HUES48 (cell line): ENCODE results near the gene PELO.

Source experiments
- H3K27ac ChIP-seq: one replicate; pipeline ENCODE4 v1.7.0; 2013; ENCODE audit warnings: low read depth, low read length, inconsistent platforms
- H3K27me3 ChIP-seq: 2 replicates; pipeline ENCODE4 v1.6.1; 2013; ENCODE audit warnings: mild to moderate bottlenecking, low read length; ENCODE audit not compliant: control insufficient read depth, insufficient read depth
- H3K36me3 ChIP-seq: 2 replicates; pipeline ENCODE4 v1.6.1; 2013; ENCODE audit warnings: low read length; ENCODE audit not compliant: control insufficient read depth, insufficient read depth
- H3K4me1 ChIP-seq: 2 replicates; pipeline ENCODE4 v1.6.1; 2013; ENCODE audit warnings: mild to moderate bottlenecking, low read length; ENCODE audit not compliant: control insufficient read depth, insufficient read depth
- H3K4me3 ChIP-seq: 2 replicates; pipeline ENCODE4 v1.5.1; 2013; ENCODE audit warnings: mild to moderate bottlenecking, low read depth, low read length
- H3K9ac ChIP-seq: 2 replicates; pipeline ENCODE4 v1.6.1; 2013; ENCODE audit warnings: mild to moderate bottlenecking, low read depth, low read length, moderate library complexity
- H3K9me3 ChIP-seq: 2 replicates; pipeline ENCODE4 v1.6.1; 2013; ENCODE audit warnings: low read length; ENCODE audit not compliant: control insufficient read depth, insufficient read depth

The PELO gene

DNA sequence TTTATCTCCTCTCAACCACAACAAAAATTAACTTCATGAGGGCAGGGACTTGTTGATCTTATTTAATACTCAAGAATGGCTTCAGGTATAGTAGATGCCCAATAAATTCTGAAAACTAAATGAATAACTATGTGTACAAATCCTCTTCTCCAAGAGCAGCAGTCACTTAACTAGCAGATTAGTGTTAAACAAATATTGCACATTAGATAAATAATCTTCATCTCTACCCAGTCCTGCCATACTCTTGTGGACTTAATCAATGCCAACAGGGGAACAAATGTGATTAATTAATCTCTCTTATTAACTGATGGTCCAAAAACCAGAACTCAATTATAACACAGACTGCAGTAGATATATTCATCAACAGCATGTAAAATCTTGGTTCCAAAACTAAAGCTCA, 15.0 kb upstream of the PELO start:
- no peak overlapping the region for H3K9ac ChIP-seq
- no peaks in the 10 kb centered on the region for H3K9me3 ChIP-seq
- H3K4me3 ChIP-seq: no peak overlapping the region
- H3K4me1 ChIP-seq: peaks cover 11% of the 10 kb centered on the region
- H3K27me3 ChIP-seq: no peaks in the 10 kb centered on the region
- no peak overlapping the region for H3K27ac ChIP-seq
- H3K36me3 ChIP-seq: no peaks in the 10 kb centered on the region

DNA sequence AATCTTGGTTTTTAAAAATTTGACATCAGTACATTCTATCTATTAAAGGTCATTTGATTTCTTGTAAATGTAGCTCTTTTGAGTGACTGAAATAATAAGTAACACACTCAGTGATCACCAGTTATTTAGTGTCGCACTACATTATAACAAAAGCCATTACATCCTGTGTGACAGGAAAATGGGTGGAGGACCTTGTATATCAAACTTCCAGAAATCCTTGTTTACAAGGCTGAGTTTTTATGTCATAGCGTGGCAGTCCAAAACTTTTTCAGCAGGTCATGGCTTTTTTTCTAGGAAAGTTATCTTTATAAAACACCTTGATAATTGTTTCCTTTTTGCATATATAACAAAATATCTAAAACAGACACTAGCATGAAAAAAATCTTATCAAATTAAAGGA, 14.4 kb upstream of the PELO start:
- H3K4me3 ChIP-seq: no peak overlapping the region
- H3K36me3 ChIP-seq: no peaks in the 10 kb centered on the region
- no peak overlapping the region for H3K27ac ChIP-seq
- H3K27me3 ChIP-seq: no peaks in the 10 kb centered on the region
- H3K4me1 ChIP-seq: peaks cover 11% of the 10 kb centered on the region
- H3K9me3 ChIP-seq: no peaks in the 10 kb centered on the region
- H3K9ac ChIP-seq: no peak overlapping the region

DNA sequence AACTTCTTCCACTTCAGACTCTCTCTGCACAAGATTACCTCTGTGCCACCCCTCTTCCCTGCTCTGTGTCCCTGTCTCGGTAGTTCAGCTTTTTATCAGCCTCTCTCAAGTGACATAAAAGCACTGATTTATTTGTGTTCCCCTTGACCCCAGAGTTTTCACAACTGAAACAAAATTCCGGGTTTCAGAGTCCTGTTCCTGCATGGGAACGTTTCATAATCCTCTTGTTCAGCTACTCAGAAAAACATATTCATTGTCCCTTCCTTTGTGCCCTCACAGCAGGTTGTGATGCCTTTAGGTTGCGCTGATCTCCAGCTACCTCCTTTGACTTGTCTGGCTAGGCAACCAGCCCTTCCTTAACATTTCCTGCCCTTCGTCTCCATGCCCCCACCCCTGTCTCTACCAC, 13.7 kb upstream of the PELO start:
- peaks cover 11% of the 10 kb centered on the region for H3K4me1 ChIP-seq
- no peaks in the 10 kb centered on the region for H3K9me3 ChIP-seq
- no peak overlapping the region for H3K9ac ChIP-seq
- H3K36me3 ChIP-seq: no peaks in the 10 kb centered on the region
- H3K27me3 ChIP-seq: no peaks in the 10 kb centered on the region
- no peak overlapping the region for H3K27ac ChIP-seq
- no peak overlapping the region for H3K4me3 ChIP-seq

DNA sequence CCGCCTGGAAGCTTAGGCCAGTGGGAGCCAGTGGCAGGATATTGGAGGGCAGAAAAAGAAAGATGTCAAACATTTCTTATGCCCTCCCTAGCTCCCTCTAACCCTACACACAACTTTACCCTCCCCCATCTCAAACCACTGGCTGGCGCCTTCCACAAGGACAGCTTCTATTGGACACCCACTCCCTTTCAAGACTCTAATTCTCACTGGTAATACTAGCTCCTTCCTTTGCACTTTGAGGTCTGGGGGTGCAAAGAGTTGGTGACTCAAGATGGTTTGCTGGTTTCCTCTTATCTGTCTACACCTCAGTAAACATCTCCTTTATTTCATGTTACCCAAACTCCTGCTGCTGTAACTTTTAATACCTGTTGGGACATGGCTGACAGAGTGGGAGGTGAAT, 11.6 kb upstream of the PELO start:
- H3K27ac ChIP-seq: no peak overlapping the region
- H3K4me3 ChIP-seq: no peak overlapping the region
- H3K9me3 ChIP-seq: no peaks in the 10 kb centered on the region
- no peaks in the 10 kb centered on the region for H3K27me3 ChIP-seq
- H3K4me1 ChIP-seq: peaks cover 8% of the 10 kb centered on the region
- no peaks in the 10 kb centered on the region for H3K36me3 ChIP-seq
- no peak overlapping the region for H3K9ac ChIP-seq

DNA sequence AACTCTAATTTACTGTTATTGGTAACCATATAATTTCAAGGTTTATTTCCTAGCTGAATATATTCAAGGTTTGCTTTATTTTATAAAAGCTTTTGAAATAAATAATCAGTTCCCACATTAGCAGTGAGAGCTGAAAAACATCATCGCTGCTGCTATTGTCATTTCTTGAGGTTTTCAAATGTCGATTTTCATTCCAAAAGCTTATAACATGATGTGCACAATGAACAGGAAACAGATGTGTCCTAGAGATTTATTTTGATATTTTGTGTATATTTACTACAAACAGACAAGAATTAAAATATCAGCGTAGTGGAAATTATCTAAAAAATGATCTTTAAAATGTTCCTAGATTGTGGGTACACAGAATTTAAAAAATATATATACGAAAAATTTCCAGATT, 10.5 kb upstream of the PELO start:
- H3K36me3 ChIP-seq: no peaks in the 10 kb centered on the region
- H3K27ac ChIP-seq: no peak overlapping the region
- no peaks in the 10 kb centered on the region for H3K27me3 ChIP-seq
- no peak overlapping the region for H3K4me3 ChIP-seq
- H3K4me1 ChIP-seq: peaks cover 8% of the 10 kb centered on the region
- no peak overlapping the region for H3K9ac ChIP-seq
- no peaks in the 10 kb centered on the region for H3K9me3 ChIP-seq

DNA sequence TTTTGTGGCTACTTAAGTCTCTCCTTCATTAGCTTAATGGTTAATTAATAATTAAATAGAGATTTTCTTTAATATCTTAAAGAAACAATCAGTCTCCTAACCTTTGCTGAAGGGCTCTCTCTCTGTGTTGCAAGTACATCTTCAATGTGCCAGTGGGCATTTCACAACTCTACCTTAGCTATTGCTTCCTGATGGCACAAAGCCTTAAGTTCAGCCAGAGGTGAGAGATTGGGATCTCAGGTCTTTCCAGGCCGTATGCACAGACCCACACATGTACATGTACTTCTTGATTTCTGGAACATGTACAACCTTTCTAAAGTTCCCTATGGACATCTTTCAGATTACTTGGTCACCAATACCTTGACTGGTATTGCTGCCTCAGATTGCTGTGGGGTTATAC, 8.9 kb upstream of the PELO start:
- Histone ChIP-seq H3K9me3 (no peaks in the 10 kb centered on the region), H3K4me3 (no peak overlapping the region), H3K4me1 (peaks cover 7% of the 10 kb centered on the region), H3K27me3 (no peaks in the 10 kb centered on the region), H3K27ac (no peak overlapping the region), H3K36me3 (no peaks in the 10 kb centered on the region), H3K9ac (no peak overlapping the region)

DNA sequence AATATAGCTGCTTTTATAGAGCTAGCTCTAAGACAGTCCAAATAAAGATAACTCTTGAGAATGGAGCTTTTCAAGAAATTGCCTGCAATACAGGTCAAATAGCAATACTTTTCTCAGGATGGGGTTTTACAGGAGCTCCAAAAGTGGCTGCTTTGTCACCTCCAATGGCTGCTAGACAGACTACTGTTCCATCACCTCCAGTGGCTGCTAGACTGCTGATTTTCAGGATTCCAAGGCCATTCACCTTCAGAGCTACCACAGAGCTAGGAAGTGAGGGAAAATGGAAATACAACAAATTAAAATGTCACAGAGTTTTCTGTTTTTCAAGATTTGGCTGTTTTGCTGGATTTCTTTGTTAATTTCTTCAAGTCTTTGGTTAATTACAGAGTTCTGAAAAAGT, 8.5 kb upstream of the PELO start:
- H3K4me3 ChIP-seq: no peak overlapping the region
- H3K9ac ChIP-seq: no peak overlapping the region

DNA sequence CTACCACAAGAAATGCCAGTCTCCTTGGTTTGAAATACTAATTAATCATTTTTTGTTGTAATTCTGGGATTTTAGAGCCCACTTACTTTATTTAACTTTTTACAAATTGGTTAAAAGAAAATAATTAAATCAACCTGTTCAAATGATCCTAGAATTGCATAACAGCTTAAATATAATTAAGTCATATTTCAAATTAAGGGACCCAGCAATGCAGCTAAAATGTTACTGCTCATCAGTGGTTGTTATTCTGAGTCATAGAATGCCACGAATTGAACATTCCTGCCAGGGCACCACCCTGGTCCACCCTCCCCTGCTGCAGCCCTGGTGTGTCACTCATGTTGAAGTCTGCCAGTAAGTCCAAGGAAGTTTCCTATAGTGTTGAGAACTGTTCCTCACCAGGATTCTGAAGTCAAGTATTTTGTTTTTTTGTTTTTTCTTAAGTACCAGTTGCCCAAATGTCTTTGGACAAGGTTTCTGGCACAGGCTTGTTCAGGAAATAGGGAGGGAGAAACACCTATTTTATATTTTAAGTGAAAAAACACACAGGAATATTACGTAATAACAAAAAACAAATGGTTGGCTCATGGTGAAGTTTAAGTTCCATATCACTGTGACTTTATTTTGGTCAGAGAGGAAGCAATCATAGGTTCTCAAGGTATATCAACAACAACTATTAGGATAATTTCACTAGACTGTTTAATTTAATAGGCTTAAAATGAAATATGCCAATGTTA, 4.3 kb upstream of the PELO start:
- H3K9me3 ChIP-seq: no peaks in the 10 kb centered on the region
- no peaks in the 10 kb centered on the region for H3K27me3 ChIP-seq
- no peaks in the 10 kb centered on the region for H3K36me3 ChIP-seq
- H3K9ac ChIP-seq: no peak overlapping the region
- H3K4me3 ChIP-seq: no peak overlapping the region
- no peaks in the 10 kb centered on the region for H3K4me1 ChIP-seq
- no peak overlapping the region for H3K27ac ChIP-seq

More for the DNA sequence above, 8.5 kb upstream of the PELO start:
- Histone ChIP-seq H3K27me3 (no peaks in the 10 kb centered on the region), H3K27ac (no peak overlapping the region), H3K4me1 (peaks cover 3% of the 10 kb centered on the region), H3K36me3 (no peaks in the 10 kb centered on the region), H3K9me3 (no peaks in the 10 kb centered on the region)

- Histone ChIP-seq H3K4me3 (no peak overlapping the region), H3K27me3 (0 out of 2 replicates have a peak, but pooled peaks cover under 1% of the 10 kb centered on the region), H3K36me3 (no peaks in the 10 kb centered on the region), H3K27ac (no peak overlapping the region), H3K9me3 (no peaks in the 10 kb centered on the region), H3K4me1 (peaks cover 5% of the 10 kb centered on the region; the same call in 1 of the 2 replicates), H3K9ac (no peak overlapping the region)
Observed at GRCh38 chr5:52784737-52785136, 3.0 kb upstream of the PELO start.

DNA sequence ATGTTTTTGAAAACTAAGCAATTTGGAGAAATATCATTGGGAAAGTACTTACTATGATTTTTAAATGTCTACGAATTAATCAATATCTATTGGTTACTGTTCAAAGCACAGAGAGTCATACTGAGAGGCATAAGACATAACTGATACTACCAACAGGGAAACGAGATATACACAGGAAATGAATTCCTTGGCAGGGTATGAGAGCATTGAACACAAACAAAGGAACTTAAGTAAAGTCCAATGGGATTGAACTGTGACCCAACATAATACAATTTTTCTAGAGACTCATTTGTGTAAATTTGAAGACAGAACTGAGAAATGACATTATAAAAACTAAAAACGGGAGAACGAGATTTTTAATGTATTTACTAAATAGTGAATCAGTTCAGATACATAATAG, 1.3 kb upstream of the PELO start:
- peaks cover 5% of the 10 kb centered on the region; the same call in 1 of the 2 replicates for H3K4me1 ChIP-seq
- no peaks in the 10 kb centered on the region for H3K36me3 ChIP-seq
- H3K4me3 ChIP-seq: no peak overlapping the region
- no peaks in the 10 kb centered on the region for H3K9me3 ChIP-seq
- H3K9ac ChIP-seq: no peak overlapping the region
- H3K27ac ChIP-seq: no peak overlapping the region
- H3K27me3 ChIP-seq: 0 out of 2 replicates have a peak, but pooled peaks cover 3% of the 10 kb centered on the region

DNA sequence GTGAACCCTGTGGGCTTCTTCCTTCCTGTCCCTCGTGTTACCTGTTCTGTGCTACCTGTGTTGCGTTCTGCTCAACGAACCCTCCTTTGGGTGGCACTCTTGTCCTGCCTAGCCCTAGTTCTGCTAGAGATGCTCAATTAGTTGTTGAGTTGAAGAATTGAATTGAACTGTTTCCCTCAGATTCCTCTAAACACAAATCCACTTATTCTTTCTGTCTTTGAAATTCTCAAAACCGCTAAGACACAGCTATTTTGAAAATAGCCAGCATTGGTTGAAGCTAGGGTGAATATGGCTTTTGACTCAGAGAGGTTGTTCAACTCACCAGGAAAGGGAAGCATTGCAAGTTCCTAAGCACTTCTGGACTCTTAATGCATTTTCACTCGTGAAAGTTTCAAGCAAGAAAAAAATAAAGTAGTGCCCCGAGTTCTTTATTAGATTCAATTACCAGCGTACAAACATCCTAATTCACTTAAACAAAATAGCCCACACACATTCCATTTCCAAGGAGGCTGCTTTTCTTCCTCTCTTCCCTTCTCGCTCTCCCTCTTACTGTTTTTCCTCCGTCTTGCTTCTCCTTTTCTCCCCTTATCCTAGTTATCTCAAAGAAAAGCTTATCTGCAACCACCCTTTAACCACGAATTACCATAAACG, 642 bp upstream of the PELO start:
- H3K4me3 ChIP-seq: peak overlapping the region; percentile 86
- no peaks in the 10 kb centered on the region for H3K36me3 ChIP-seq
- H3K4me1 ChIP-seq: peaks cover 5% of the 10 kb centered on the region; the same call in 1 of the 2 replicates
- H3K27me3 ChIP-seq: 0 out of 2 replicates have a peak, but pooled peaks cover 3% of the 10 kb centered on the region
- H3K9me3 ChIP-seq: no peaks in the 10 kb centered on the region
- no peak overlapping the region for H3K9ac ChIP-seq
- no peak overlapping the region for H3K27ac ChIP-seq
